HG02884 (cell line): ENCODE data around the gene SND1.

ENCODE experiments used
- ATAC-seq: cut with Tn5 transposase; IDR thresholded peaks from one replicate; pipeline ENCODE4 v1.9.1; 2021; ENCODE audit warnings: mild to moderate bottlenecking, moderate library complexity; ENCODE audit not compliant: unreplicated experiment

The SND1 gene

GRCh38 chr7:127718340-127718679 lies 66.3 kb downstream of the SND1 start:
- ATAC-seq: no peak

- ATAC-seq: no peak
Measured at GRCh38 chr7:127726476-127726875, 74.5 kb downstream of the SND1 start.

DNA sequence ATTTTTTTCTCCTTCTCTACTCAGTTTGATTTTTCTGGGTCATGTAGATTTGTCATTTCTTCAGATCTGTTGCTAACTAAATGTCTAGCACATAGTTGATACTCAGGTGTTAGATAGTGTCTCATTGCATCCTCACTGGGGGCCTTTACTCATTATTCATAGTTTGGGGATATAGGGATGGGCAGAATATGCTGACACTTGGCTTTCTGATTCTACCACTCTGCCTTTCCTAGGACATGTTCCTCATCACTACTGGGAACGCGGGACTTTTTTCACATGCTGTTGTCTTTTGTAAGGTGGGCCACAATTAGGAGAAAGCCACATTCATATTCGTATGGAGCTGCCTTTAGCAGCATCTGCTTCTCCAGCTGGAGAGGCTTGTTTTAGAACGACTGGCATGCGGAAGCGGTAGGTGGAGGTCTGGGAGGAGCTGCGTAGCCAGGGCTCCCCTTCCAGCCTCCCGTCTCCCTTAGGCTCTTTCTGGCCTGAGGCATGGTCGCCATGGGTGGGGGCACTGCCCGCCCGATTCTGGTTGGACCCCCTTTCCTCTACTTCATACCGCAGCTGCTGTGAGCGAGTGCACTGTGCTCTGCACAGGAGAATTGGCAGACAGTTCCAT lies 78.8 kb downstream of the SND1 start:
- ATAC-seq: no peak

- ATAC-seq: no peak
Measured at GRCh38 chr7:127731431-127732080, 79.6 kb downstream of the SND1 start.

DNA sequence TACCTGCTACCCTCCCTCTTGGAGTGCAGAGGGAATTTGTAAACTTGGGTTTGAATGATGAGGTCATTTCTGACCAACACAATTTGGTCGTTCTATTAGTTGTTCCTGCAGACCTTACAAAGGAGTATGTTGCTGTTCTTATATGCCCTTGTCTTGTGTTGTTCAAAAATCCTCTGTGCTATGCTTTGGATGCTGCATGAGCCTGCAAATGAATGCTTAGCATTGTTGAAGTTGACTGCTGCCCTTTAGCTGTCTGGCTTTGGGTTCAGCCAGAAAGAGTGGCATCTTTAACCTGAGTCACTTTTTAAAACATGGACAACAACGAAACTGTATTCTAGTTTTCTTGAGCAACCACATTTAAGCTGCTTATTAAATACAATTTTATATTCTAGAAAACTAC lies 80.3 kb downstream of the SND1 start:
- no peak for ATAC-seq

DNA sequence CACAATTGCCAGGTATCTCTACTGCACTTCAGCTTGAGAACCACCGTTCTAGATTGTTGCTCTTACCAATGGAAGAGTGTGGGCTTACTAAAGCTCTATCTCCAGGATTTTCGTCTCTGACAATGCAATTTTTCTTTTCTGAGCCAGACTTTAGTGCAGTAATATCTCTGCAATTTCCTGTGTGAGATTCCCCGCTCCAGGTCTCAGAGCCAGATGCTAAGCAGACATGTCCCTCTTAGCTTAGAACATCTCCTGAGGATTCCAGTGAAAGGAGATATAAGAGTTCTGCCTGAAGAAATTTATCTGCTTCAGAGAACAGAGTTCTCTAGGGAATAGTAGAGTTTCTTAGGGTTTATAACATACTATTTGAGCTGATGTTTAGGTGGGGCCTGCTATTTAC lies 82.0 kb downstream of the SND1 start:
- no peak for ATAC-seq

DNA sequence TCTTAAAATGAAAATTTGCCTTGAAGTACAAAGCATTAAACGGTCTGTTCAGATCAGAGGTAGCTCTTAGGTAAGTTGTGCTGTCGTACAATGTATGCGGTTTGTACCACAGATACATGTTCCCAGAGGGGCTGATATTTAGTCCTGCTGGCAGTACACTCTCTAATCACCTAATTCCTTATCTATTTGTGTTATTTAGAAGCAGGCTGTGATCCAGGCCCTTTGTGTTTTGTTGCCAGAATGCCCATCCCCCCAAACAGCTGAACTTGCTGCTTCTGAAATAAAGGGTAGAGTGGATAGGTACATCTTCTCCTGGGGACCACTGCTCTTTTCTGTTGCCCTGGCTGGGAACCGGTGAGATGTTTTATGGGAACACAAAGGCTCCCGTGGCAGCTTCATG lies 84.5 kb downstream of the SND1 start:
- no peak for ATAC-seq

GRCh38 chr7:127738859-127739258 lies 86.9 kb downstream of the SND1 start:
- peak; percentile 66 for ATAC-seq

DNA sequence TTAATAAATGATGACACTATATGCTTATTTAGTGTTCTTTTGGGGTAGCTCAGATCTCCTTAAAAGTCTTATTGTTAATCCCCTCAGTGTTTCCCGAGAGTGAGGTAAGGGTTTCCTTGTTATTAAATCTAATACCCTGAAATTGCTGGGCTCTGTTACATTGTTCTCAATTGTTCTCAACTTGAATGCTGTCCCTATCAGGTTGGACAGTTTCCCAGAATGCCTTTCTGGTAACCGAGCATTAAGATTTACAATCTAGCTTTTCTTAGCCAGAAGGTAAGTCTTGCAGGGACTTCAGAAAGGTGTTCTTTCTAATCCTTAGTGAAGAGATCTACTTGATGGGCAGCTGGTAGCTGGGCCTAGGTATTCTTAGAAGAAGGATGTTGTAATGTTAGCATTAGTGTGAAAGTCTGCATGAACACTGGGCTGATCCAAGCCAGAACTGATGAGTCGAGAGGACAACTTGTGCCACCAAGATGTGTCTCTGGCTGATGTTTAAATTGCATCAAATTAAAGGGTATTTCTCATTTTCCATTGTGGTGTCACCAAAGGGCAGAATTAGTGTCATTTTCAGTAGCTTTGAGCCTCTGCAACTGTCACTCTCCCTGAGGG lies 89.9 kb downstream of the SND1 start:
- ATAC-seq: no peak

GRCh38 chr7:127745445-127745844 lies 93.5 kb downstream of the SND1 start:
- no peak for ATAC-seq

DNA sequence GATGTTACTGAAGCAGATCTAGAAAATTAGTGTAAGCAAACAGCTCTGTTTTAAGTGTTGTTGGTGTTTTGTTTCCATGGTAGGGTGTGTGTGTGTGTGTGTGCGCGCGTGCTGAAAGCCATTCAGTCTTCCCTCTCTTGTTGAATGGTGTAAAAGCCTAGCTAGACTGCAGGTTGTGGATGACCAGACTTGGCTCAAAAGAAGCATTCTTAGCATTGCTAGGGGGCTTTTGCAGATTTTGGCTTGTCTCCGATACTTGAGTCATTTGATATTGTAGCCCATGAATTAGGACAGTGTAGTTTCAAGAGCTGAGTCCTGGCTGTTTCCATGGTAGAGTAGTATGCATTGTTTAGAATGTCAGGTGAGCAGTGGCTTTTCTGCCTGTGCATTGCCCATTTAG lies 99.1 kb downstream of the SND1 start:
- ATAC-seq: no peak

DNA sequence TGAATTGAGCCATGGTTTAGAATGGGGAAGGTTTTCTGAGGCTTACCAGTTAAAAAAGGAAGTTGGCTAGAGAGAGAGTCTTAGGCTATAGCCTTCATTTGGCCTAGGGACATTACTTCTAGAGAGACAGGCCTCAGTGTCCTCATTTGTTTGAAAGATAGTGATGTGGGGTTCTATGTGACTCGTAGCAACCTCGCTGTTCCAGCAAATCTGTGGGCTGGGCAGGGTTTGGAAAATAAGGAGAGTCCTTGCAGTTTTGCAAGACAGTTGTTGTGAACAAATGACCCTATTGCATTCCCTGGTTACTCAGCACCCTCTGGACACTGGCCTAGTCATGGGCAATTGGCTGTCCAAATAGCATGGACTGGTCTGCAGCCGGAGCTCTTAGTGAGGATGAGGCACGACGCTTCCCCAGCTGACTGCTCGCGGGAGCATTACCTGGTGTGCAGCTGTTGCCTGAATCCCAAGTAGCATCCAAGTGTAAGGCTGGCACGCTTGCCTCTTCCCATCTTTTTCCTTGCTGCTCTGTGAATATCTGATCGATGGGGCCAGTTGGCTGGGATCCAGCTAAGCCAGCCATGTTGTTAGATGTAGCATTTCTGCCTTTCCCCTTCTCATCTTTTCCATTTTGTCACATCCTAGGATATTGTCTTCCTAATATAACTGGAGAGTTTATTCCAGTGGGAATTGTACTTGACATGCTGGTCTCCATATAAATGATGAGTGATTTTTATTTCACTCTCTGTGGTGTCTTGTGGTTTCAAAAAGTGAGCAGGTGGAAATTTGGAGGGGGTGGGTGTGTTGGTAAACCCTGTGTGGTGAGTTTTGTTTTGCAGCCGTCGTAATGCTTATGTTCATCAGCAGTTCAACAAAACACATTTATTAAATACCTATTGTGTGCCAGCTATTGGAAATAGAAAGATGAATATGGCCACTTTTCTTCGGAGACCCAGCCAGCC lies 99.8 kb downstream of the SND1 start:
- no peak for ATAC-seq

- no peak for ATAC-seq
Measured at GRCh38 chr7:127752829-127753228, 100.8 kb downstream of the SND1 start.

DNA sequence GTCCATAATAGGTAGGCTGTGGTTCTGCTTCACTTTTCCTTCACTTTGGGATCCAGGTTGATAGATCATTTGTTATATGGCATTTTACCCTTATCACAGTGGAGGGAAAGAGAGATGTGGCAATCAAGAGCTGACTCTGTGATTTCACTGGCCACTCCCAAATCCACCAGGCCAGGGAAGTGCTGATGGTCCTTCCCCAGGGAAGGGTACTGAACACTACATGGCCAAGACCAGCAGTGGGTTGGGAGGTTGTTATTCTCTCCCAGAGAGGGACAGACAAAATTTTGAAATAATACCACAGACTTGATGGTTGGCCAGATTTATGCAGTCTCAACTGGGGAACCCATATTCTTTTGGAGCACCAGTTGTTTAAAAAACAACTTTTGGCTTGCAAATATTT lies 102.5 kb downstream of the SND1 start:
- no peak for ATAC-seq

DNA sequence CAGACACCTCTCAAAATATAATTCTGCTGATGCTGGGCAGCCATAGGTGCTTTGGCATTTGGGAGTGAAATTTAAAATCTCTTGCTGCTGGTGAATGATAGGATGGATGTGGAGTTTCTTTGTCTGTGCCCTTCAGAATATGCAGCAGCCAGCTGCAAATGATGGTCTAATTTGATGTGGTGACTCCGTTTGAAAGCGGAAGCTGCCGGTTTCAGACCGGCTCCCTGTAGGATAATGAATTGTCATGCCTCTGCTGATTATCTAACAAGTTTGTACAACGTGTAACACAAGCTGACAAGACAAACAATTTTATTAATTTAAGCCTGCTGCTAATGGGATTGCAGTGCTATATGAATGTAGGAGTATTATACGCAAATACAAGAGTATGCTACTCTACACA lies 103.5 kb downstream of the SND1 start:
- ATAC-seq: no peak

DNA sequence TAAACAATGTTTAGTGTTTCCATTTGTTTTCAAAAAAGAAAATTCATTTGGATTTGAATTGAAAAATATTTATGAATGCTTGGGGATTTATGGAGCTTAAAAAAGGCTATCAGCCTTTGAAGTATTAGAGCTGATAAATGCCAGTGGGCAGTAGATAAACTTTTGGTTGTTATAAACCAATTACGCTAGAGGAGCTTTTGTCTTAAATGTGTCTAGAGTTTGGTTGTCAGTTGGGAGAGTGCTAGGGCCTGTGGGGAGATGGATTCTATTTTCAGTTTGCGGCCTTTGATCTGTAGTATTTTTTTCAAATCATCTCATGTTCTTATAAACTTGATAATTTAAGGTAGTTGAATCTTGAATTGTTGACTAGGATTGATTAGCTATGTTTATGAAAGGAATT lies 104.0 kb downstream of the SND1 start:
- no peak for ATAC-seq

GRCh38 chr7:127758105-127758504 lies 106.1 kb downstream of the SND1 start:
- no peak for ATAC-seq

DNA sequence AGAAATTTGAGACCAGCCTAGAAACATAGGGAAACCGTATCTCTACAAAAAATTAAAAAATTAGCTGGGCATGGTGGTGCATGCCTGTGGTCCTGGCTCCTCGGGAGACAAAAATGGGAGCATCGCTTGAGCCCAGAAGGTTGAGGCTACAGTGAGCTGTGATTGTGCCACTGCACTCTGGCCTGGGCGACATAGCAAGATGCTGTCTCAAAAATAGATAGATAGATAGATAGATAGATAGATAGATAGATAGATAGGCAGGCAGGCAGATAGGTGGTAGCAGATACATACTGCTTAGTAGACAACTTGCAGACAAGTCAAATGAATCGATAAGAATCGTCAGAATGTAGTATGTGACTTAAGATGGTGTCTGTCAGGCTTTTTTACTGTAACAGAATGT lies 106.9 kb downstream of the SND1 start:
- no peak for ATAC-seq

GRCh38 chr7:127759945-127760421 lies 108.0 kb downstream of the SND1 start:
- no peak for ATAC-seq

- ATAC-seq: no peak
Measured at GRCh38 chr7:127760436-127761031, 108.5 kb downstream of the SND1 start.

GRCh38 chr7:127761196-127761595 lies 109.2 kb downstream of the SND1 start:
- ATAC-seq: no peak
